Neuron (in vitro differentiated cells): ENCODE data around the gene TADA1.
A peak's percentile ranks its signal among the peaks of the same experiment; 100 is the strongest.

Source experiments
- H2AFZ ChIP-seq: one replicate; pipeline ENCODE4 v1.6.1; 2013; ENCODE audit warnings: low read depth, mild to moderate bottlenecking, inconsistent platforms, low read length, moderate library complexity
- H3K27me3 ChIP-seq: one replicate; pipeline ENCODE4 v1.6.1; 2013; ENCODE audit warnings: low read length; ENCODE audit not compliant: insufficient read depth
- H3K36me3 ChIP-seq: one replicate; pipeline ENCODE4 v1.6.1; 2013; ENCODE audit warnings: low read length; ENCODE audit not compliant: insufficient read depth
- H3K4me1 ChIP-seq: one replicate; pipeline ENCODE4 v1.6.1; 2013; ENCODE audit warnings: low read length; ENCODE audit not compliant: insufficient read depth
- H3K4me3 ChIP-seq: 2 replicates; pipeline ENCODE4 v1.5.1; 2013; ENCODE audit warnings: mild to moderate bottlenecking, low read length, moderate library complexity
- H3K9me3 ChIP-seq: one replicate; pipeline ENCODE4 v1.6.1; 2013; ENCODE audit warnings: low read length

TADA1 gene, protein sequence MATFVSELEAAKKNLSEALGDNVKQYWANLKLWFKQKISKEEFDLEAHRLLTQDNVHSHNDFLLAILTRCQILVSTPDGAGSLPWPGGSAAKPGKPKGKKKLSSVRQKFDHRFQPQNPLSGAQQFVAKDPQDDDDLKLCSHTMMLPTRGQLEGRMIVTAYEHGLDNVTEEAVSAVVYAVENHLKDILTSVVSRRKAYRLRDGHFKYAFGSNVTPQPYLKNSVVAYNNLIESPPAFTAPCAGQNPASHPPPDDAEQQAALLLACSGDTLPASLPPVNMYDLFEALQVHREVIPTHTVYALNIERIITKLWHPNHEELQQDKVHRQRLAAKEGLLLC

DNA sequence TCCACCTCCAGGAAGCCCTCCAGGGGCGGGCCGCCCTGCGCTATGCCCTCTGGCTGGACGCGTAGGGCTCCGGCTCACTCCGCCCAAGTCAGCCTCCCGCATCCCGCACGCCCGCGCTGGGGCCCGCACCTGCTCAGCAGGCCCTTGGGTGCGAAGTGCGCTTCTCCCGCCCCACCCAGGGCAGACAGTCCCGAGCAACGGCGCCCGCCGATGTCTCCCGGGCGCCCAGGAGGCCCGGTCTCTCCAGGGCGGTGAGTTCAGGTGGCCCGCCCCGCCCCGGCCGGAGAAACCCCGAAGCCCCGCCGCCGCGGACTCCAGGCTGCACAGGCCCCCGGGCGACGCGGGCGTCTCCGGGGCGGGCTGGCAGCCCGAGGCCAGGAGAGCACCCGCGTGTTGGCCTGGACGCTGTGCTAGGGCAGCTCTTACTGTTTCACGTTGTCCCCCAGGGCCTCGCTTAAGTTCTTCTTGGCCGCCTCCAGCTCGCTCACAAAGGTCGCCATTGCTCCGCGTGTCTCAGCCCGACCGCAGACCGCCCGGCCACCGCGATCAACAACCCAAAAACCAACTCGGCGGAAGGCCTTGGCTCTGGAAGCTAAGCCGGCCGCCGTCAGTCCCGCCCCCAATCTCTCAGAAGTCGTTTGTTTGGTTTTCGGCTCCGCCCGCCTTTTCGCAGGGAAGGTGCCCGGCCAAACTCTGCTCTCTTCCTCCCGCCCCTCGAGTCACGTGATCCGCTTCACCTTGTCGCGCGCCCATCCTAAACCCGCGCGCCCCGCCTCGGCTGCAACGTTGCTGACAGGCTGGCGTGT, at the start of gene TADA1:
TSS of gene TADA1 (minus strand) at position 531 of the 806 bp plus-strand sequence. CDS start at position 500, 31 bp downstream.
- Histone ChIP-seq H2AFZ (peak within 1 kb of the TSS; percentile 85), H3K36me3 (no peaks in the 10 kb centered on the region), H3K9me3 (no peaks in the 10 kb centered on the region), H3K4me1 (peaks cover 13% of the 10 kb centered on the region), H3K4me3 (peak within 1 kb of the TSS; percentile 64), H3K27me3 (no peaks in the 10 kb centered on the region)

DNA sequence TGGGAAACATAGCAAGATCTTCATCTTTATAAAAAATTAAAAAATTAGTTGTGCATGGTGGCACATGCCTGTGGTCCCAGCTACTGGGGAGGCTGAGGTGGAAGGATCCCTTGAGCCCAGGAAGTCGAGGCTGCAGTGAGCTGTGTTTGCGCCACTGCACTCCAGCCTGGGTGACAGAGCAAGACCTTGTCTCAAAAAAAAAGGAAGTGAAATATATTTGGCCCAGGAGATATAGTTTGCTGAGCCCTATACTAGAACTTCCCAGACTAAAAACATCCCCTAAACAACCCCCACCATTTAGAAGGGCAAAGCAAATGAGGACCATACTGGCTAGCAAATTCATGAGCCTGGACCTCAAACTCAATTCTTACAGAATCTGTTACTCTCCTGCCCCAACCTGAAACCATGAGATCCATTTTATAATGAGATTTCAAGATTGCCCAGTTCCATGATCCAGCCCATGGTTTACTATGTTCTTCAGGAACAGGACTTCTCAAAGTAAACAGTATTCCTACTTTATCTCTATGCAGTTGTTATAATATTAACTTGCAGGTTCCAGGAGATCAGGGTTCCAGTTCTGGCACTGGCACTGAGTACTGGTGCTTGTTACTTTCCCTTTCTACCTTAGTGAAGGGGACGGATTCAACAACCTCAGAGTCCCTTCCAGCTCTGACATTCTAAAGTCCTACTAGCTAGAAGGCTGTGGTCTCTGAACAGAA, 48.9 kb upstream of the TADA1 start:
- H3K4me3 ChIP-seq, result no peak overlapping the region
- peaks cover 23% of the 10 kb centered on the region for H3K9me3 ChIP-seq
- peaks cover 48% of the 10 kb centered on the region for H3K36me3 ChIP-seq
- peaks cover 24% of the 10 kb centered on the region for H3K4me1 ChIP-seq
- no peaks in the 10 kb centered on the region for H3K27me3 ChIP-seq
- no peak overlapping the region for H2AFZ ChIP-seq

DNA sequence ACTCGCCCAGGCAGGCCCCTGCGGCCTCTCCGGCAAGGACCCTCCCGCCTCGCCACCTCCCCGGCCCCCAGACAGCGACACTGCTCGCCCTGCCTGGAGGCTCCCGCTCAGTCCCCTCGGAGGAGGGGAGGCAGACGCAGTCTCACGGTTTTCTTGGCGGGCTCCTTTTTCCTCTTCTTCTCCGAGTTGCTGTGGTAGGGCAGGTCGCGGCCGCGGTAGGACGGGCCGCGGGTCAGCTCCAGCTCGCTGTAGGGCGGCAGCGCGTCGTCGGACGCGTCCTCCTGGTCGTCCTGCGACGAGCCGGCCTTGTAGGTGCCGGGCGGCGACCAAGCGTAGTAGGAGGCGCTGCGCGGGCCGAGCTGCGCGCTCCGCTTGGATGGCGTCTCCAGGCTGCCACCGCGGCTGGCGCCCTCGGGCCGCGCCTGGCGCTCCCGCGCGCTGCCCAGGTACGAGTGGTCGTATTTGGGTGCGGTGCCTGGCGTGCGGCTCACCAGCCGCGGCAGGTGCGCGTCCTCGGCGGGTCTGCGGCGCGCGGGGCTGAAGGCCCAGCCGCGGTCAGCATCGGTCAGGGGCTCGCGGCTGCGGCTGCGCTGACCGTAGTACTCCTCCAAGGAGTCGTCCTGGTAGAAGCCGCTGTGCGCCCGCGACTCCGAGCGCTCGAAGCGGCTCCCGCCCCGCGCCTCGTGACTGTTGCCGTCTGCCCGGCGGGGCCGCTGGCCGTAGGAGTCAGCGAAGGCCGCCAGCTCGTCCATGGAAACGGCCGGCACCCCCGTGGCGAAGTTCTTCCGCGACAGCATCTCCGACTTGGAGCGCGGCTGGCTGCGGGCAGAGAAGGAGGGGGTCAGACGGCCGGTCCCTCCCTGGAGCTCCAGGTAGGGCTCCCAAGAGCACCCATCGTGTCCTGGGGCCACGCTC, 44.8 kb upstream of the TADA1 start:
- Histone ChIP-seq H3K9me3 (peaks cover 20% of the 10 kb centered on the region), H2AFZ (no peak overlapping the region), H3K36me3 (peaks cover 69% of the 10 kb centered on the region), H3K4me3 (no peak overlapping the region), H3K27me3 (no peaks in the 10 kb centered on the region), H3K4me1 (peaks cover 24% of the 10 kb centered on the region)

DNA sequence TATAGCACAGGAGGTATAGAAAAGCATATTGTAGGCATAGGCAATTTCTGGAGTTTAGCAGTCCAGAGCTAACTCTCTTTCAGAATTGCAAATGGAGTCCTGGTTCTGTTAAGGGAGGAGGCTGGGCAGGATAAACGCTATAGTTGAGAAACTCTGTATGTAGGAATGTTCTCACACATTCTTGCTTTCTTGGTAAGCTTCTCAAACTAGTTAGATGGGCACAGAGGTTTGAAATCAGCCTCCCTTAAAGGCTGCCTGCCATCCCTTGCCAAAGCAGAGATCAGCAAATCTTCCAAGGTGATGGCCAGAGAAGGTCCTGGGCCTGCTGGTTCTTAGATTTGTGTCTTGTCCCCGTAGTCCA, 42.9 kb upstream of the TADA1 start:
- Histone ChIP-seq H3K27me3 (no peaks in the 10 kb centered on the region), H3K9me3 (peaks cover 23% of the 10 kb centered on the region), H2AFZ (no peak overlapping the region), H3K4me3 (no peak overlapping the region), H3K36me3 (peaks cover 75% of the 10 kb centered on the region), H3K4me1 (peaks cover 15% of the 10 kb centered on the region)

DNA sequence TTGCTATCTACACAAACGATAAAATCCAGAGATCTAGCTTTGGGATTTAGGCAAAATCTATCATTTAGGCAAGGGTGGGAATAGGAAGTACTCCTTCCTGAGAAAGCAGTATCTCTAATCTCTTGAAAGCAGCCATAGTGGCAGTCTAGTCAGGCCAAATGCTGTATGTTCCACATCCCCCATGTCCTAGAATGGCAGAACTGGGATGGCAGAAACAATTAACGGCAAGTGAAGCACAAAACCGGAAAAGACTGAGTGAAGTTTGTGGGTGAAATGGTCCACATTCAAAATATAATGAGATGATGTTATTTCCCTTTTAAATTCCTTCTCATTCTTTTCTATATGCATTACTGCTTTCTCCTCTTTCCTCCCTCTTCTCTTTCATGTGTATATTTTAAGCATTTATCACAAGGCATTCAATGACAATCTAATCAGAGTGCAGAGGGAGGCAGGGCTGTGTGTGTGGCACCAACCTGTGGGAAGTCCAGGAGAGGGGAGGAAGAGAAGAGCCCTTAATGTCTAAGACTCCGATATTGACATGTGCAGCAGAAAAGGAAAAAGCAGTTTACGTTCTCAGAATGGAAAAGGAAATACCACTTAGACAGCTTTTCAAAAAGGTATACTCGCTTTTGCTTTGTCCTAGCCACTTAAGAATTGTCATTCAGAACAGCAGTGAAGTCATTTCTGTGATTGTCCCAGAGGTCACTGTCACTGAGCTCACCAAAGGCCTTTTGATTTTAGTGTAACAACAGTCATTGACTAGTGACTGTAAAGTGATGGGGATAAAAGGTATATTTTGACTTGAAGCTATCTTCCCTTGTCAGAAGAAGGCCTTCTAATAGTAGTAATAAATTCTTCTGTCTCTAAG, 42.3 kb upstream of the TADA1 start:
- Histone ChIP-seq H3K9me3 (peaks cover 23% of the 10 kb centered on the region), H3K27me3 (no peaks in the 10 kb centered on the region), H3K4me1 (peaks cover 15% of the 10 kb centered on the region), H2AFZ (no peak overlapping the region), H3K4me3 (no peak overlapping the region), H3K36me3 (peaks cover 73% of the 10 kb centered on the region)

DNA sequence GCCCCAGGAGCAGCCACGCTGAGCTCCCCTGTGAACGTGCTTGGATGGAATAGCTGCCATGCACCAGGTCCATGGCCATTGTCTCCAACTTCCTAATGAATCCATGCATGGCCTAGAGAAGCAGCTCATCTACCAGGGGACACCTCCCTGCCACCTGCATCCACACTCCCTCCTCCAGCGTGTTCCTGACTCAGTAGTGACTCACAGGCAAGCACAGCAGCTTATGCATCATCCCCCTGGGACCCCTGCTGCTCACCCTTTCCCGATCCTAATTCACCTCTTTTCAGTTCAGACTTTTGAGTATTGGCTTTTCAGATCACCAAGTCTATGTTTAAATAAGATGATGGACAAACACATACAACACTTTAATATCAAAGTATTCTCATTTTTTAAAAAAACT, 39.9 kb upstream of the TADA1 start:
- Histone ChIP-seq H3K4me1 (peaks cover 15% of the 10 kb centered on the region), H3K27me3 (no peaks in the 10 kb centered on the region), H3K9me3 (peaks cover 10% of the 10 kb centered on the region), H3K4me3 (no peak overlapping the region), H2AFZ (no peak overlapping the region), H3K36me3 (peaks cover 53% of the 10 kb centered on the region)

DNA sequence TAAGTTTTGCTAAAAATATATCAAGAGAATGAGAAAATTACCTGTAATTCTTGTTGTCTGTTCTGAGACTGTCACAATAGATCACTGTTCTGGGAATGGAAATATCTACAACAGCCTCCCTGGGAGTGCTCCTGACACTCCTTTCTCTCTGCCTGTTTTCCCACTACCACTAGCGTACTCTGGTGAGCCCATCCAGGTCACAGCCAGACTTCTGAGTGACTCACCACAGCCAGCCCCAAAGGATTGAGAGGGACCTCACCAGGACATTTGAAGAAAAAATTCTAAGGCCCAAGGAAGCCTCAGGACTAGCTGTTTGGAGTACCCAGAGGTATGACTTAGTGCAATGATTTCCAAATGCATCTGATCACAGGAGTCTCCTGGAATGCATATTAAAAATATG, 39.0 kb upstream of the TADA1 start:
- Histone ChIP-seq H3K9me3 (peaks cover 6% of the 10 kb centered on the region), H3K4me1 (peaks cover 15% of the 10 kb centered on the region), H3K36me3 (peaks cover 48% of the 10 kb centered on the region), H2AFZ (no peak overlapping the region), H3K4me3 (no peak overlapping the region), H3K27me3 (no peaks in the 10 kb centered on the region)

DNA sequence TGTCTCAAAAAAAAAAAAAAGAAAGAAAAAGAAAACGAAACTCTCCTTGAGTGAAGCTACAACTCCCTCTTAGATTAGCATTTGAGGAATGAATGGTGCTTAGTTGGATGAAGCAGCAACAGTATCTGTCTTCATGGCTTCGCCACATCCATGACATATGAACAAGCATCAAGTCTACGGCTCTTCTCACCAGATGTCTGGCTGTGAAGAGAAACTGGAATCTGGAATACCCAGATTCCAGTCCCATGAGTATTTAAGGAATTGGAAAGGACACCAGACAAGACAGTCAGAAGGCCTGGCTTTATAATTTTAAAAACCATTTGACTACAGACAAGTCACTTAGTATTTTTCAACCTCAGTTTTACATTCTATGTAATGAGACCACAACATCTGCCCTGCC, 38.0 kb upstream of the TADA1 start:
- H3K9me3 ChIP-seq, result peaks cover 6% of the 10 kb centered on the region
- no peaks in the 10 kb centered on the region for H3K27me3 ChIP-seq
- no peak overlapping the region for H3K4me3 ChIP-seq
- H3K4me1 ChIP-seq, result peaks cover 12% of the 10 kb centered on the region
- H3K36me3 ChIP-seq, result peaks cover 39% of the 10 kb centered on the region
- H2AFZ ChIP-seq, result no peak overlapping the region

DNA sequence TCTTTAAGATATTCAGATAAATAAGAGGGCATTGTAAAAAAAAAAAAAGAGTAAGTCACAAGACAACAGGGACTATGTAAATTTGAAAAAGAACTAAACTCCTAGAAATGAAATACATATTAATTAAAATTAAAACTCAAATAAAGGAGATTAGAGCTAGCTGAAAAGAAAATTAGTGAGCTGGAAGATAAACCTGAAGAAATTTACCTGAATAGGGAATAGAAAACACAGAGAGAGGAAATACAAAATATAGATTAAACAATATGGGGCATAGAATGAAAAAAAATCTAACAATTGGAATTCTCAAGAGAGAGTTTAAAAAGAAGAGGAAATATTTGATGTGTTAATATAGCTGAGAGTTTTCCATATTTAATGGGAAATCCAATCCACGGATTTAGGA, 35.6 kb upstream of the TADA1 start:
- Histone ChIP-seq H3K27me3 (no peaks in the 10 kb centered on the region), H2AFZ (no peak overlapping the region), H3K36me3 (peaks cover 21% of the 10 kb centered on the region), H3K4me1 (no peaks in the 10 kb centered on the region), H3K9me3 (peaks cover 8% of the 10 kb centered on the region), H3K4me3 (no peak overlapping the region)

DNA sequence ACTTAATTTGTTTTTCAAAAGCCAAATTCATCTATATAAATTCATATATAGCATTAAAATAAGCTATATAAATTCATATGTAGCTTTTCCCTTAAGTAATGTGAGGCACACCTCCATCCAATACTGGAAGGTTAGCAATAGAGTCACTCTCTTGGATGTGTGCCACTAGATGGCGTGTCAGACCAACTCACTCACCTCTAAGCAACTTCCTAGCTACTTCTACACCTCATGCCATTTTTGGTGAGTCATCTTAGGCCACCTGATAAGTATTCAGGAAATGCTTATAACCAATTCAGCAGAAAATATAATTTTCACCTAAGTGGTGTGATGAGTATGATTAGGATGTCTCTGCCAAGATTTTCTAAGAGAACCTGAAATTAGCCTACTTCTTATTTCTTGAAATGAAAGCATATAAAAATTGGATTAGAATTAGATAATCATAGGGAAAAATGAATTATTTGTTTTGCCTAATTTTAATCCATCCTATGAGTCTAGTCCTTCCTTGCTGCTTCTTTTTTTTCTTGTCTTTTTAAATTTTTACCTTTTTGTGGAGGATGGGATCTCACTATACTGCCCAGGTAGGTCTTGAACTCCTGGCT, 34.4 kb upstream of the TADA1 start:
- Histone ChIP-seq H3K36me3 (peaks cover 11% of the 10 kb centered on the region), H3K4me1 (peaks cover 11% of the 10 kb centered on the region), H2AFZ (no peak overlapping the region), H3K9me3 (peaks cover 4% of the 10 kb centered on the region), H3K4me3 (no peak overlapping the region), H3K27me3 (no peaks in the 10 kb centered on the region)

DNA sequence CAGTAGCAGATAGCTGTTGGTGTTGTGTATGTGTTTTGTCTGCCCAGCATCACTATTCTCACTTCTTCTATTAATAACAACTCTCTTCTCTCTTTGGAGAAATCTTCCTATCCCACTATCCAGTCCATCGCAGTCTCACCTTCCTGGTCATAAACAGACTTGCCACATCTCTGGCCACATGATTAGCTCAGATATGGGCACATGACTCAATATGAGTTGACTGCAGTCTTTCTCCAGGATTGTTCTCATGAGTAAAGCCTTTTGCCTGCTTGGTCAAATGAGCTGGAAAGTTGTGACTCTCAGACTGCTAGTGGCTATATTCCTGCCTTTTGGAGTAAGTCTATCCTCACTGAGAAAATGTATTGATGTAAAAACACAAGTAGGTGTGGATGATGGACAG, 32.9 kb upstream of the TADA1 start:
- Histone ChIP-seq H3K4me3 (no peak overlapping the region), H3K27me3 (no peaks in the 10 kb centered on the region), H2AFZ (no peak overlapping the region), H3K9me3 (peaks cover 4% of the 10 kb centered on the region), H3K36me3 (peaks cover 8% of the 10 kb centered on the region), H3K4me1 (peaks cover 13% of the 10 kb centered on the region)
